Endothelial cell (in vitro differentiated cells): ENCODE data around the gene MAP3K2. TPM values are rescaled to one million over a fixed set of nuclear protein-coding genes. Genes with fewer than 3 reads are reported as not detected.

ENCODE experiments used
- DNase-seq: peaks from one replicate; pipeline ENCODE4 v3.0.0; 2021; ENCODE audit warnings: low spot score
- H3K27ac Mint-ChIP-seq: one replicate; pipeline ENCODE4 v1.8.0; 2021; ENCODE audit warnings: mixed read lengths, inconsistent platforms; ENCODE audit not compliant: unreplicated experiment
- H3K27me3 Mint-ChIP-seq: one replicate; pipeline ENCODE4 v1.8.0; 2021; ENCODE audit warnings: mild to moderate bottlenecking, moderate library complexity, mixed read lengths, inconsistent platforms; ENCODE audit not compliant: unreplicated experiment
- H3K36me3 Mint-ChIP-seq: one replicate; pipeline ENCODE4 v1.8.0; 2021; ENCODE audit warnings: mild to moderate bottlenecking, low read depth, mixed read lengths, inconsistent platforms; ENCODE audit not compliant: unreplicated experiment
- H3K4me1 Mint-ChIP-seq: one replicate; pipeline ENCODE4 v1.8.0; 2021; ENCODE audit warnings: mild to moderate bottlenecking, mixed read lengths, inconsistent platforms; ENCODE audit not compliant: unreplicated experiment
- H3K4me3 Mint-ChIP-seq: one replicate; pipeline ENCODE4 v1.8.0; 2021; ENCODE audit warnings: mild to moderate bottlenecking, mixed read lengths, inconsistent platforms; ENCODE audit not compliant: unreplicated experiment
- H3K9me3 Mint-ChIP-seq: one replicate; pipeline ENCODE4 v1.8.0; 2021; ENCODE audit warnings: mixed read lengths, inconsistent platforms; ENCODE audit not compliant: unreplicated experiment
- CTCF ChIP-seq: fragments of 200-600 bp; sonication (generic); IDR thresholded peaks from one replicate; pipeline ENCODE4 v1.5.0; 2021; ENCODE audit warnings: antibody characterized with exemption; ENCODE audit not compliant: unreplicated experiment
- total RNA-seq: library from RNA; stranded (reverse); fragmentation: NEBNext Ultra II Directional; extraction: Animal tissue kit (Norgen Biotek cat#: 25700); gene quantifications from one replicate; pipeline ENCODE4 v1.2.1, GENCODE V29; 2021; ENCODE audit not compliant: unreplicated experiment

Gene MAP3K2
- total RNA-seq, 1 donor from 2014 or later = 27.3 TPM

- Mint-ChIP-seq H3K27me3 (peaks cover 12% of the 10 kb centered on the region), H3K27ac (no peak overlapping the region), H3K4me3 (no peak overlapping the region), H3K9me3 (peaks cover 5% of the 10 kb centered on the region), H3K36me3 (peaks cover 7% of the 10 kb centered on the region), H3K4me1 (peaks cover 7% of the 10 kb centered on the region)
- no peak for DNase-seq
- no peak for TF ChIP-seq CTCF
Observed at GRCh38 chr2:127427376-127428056, 39.7 kb upstream of the MAP3K2 start.

- H3K4me3 Mint-ChIP-seq = no peak overlapping the region
- peaks cover 5% of the 10 kb centered on the region for H3K9me3 Mint-ChIP-seq
- H3K27me3 Mint-ChIP-seq = peaks cover 16% of the 10 kb centered on the region
- peaks cover 7% of the 10 kb centered on the region for H3K4me1 Mint-ChIP-seq
- H3K36me3 Mint-ChIP-seq = peaks cover 7% of the 10 kb centered on the region
- H3K27ac Mint-ChIP-seq = no peak overlapping the region
- DNase-seq = no peak
- no peak for TF ChIP-seq CTCF
Observed at GRCh38 chr2:127426501-127427354, 39.0 kb upstream of the MAP3K2 start.

- no peak for DNase-seq
- Mint-ChIP-seq H3K27me3 (peaks cover 21% of the 10 kb centered on the region), H3K36me3 (peaks cover 7% of the 10 kb centered on the region), H3K9me3 (peaks cover 5% of the 10 kb centered on the region), H3K27ac (no peak overlapping the region), H3K4me3 (no peak overlapping the region), H3K4me1 (peaks cover 7% of the 10 kb centered on the region)
- no peak for TF ChIP-seq CTCF
Observed at GRCh38 chr2:127425540-127426490, 38.0 kb upstream of the MAP3K2 start.

GRCh38 chr2:127424598-127425520 is 37.1 kb upstream of the MAP3K2 start:
- H3K4me1 Mint-ChIP-seq = peaks cover 7% of the 10 kb centered on the region
- H3K9me3 Mint-ChIP-seq = peaks cover 5% of the 10 kb centered on the region
- no peak overlapping the region for H3K4me3 Mint-ChIP-seq
- DNase-seq = no peak
- no peak for TF ChIP-seq CTCF
- peaks cover 7% of the 10 kb centered on the region for H3K36me3 Mint-ChIP-seq
- no peak overlapping the region for H3K27ac Mint-ChIP-seq
- H3K27me3 Mint-ChIP-seq = peaks cover 19% of the 10 kb centered on the region
